IMR-90 (cell line): ENCODE measurements around the gene TIAM2. TPM values are rescaled to one million over a fixed set of nuclear protein-coding genes. Genes with fewer than 3 reads are reported as not detected.

Experiments
- ATAC-seq: fragments of 200-7000 bp; cut with Tn5 transposase; 2 replicates; pipeline ENCODE4 v1.9.1; 2020; ENCODE audit warnings: low read depth, mild to moderate bottlenecking, moderate library complexity
- BruUV-seq: library from RNA; stranded (reverse); fragments of 400-500 nt; replicated peaks from 2 replicates; lab custom pipeline; 2021; lab: Mats Ljungman, UMichigan
- CTCF ChIA-PET: fragments of 300-600 bp; formaldehyde crosslinking; extraction: SDS; loops from one replicate; lab custom pipeline; 2021; ENCODE audit warnings: antibody characterized with exemption; lab: Yijun Ruan, JAX
- POLR2A ChIA-PET: fragments of 300-600 bp; sonication (Branson Sonifier 250); formaldehyde crosslinking; loops from one replicate; lab custom pipeline; 2022; ENCODE audit warnings: antibody characterized with exemption; ENCODE audit not compliant: unreplicated experiment; lab: Charles Lee
- DNase-seq: peaks from one replicate; pipeline ENCODE4 v3.0.0; 2013
- H2AFZ ChIP-seq: replicated peaks from 2 replicates; pipeline ENCODE3; 2013; ENCODE audit warnings: low read length, mild to moderate bottlenecking; ENCODE audit not compliant: poor library complexity
- H2AK5ac ChIP-seq: 2 replicates; pipeline ENCODE4 v1.6.1; 2013; ENCODE audit warnings: low read depth, low read length, inconsistent platforms
- H2AK9ac ChIP-seq: replicated peaks from 2 replicates; pipeline ENCODE3; 2013; ENCODE audit warnings: mild to moderate bottlenecking, low read depth, low read length, moderate library complexity; ENCODE audit not compliant: poor library complexity
- H2BK120ac ChIP-seq: 2 replicates; pipeline ENCODE4 v1.6.1; 2013; ENCODE audit warnings: low read depth, low read length, inconsistent platforms
- H2BK15ac ChIP-seq: 3 replicates; pipeline ENCODE4 v1.6.1; 2013; ENCODE audit warnings: low read depth, low read length, inconsistent platforms
- H2BK20ac ChIP-seq: 2 replicates; pipeline ENCODE4 v1.6.1; 2013; ENCODE audit warnings: low read depth, mild to moderate bottlenecking, inconsistent platforms, low read length, moderate library complexity
- H2BK5ac ChIP-seq: 2 replicates; pipeline ENCODE4 v1.6.1; 2013; ENCODE audit warnings: mild to moderate bottlenecking, low read depth, low read length, inconsistent platforms; ENCODE audit not compliant: poor library complexity, severe bottlenecking
- H3K14ac ChIP-seq: replicated peaks from 2 replicates; pipeline ENCODE4 v1.6.1; 2013; ENCODE audit warnings: low read depth, low read length, inconsistent platforms
- H3K18ac ChIP-seq: 2 replicates; pipeline ENCODE4 v1.6.1; 2013; ENCODE audit warnings: low read depth, low read length, control low read depth
- H3K23ac ChIP-seq: 2 replicates; pipeline ENCODE4 v1.6.1; 2013; ENCODE audit warnings: low read depth, low read length, inconsistent platforms
- H3K27ac ChIP-seq: 2 replicates; pipeline ENCODE4 v1.5.1; 2013; ENCODE audit warnings: mild to moderate bottlenecking, control low read depth, low read length; ENCODE audit not compliant: insufficient read depth
- H3K27me3 ChIP-seq: 2 replicates; pipeline ENCODE4 v1.6.1; 2013; ENCODE audit warnings: low read length; ENCODE audit not compliant: control insufficient read depth, insufficient read depth
- H3K36me3 ChIP-seq: 2 replicates; pipeline ENCODE4 v1.6.1; 2013; ENCODE audit warnings: low read length, mixed read lengths; ENCODE audit not compliant: control insufficient read depth, insufficient read depth
- H3K4ac ChIP-seq: 2 replicates; pipeline ENCODE4 v1.6.1; 2013; ENCODE audit warnings: low read depth, low read length, inconsistent platforms
- H3K4me1 ChIP-seq: 2 replicates; pipeline ENCODE4 v1.6.1; 2013; ENCODE audit warnings: low read length, mixed read lengths; ENCODE audit not compliant: control insufficient read depth, insufficient read depth
- H3K4me2 ChIP-seq: 2 replicates; pipeline ENCODE4 v1.6.1; 2013; ENCODE audit warnings: low read depth, mild to moderate bottlenecking, control low read depth, low read length, moderate library complexity
- H3K4me3 ChIP-seq: 2 replicates; pipeline ENCODE4 v1.5.1; 2013; ENCODE audit warnings: low read depth, mild to moderate bottlenecking, control low read depth, low read length, moderate library complexity; ENCODE audit not compliant: insufficient read depth
- H3K56ac ChIP-seq: 2 replicates; pipeline ENCODE4 v1.6.1; 2013; ENCODE audit warnings: low read length, inconsistent platforms; ENCODE audit not compliant: insufficient read depth; ENCODE audit errors: extremely low read depth
- H3K79me1 ChIP-seq, 2 experiments: 2 replicates each; pipeline ENCODE4 v1.6.1; 2013; ENCODE audit warnings: low read length in 2 of 2, inconsistent platforms in 1 of 2, low read depth in 1 of 2
- H3K9ac ChIP-seq: 2 replicates; pipeline ENCODE4 v1.6.1; 2013; ENCODE audit warnings: low read depth, low read length, control low read depth
- H3K9me1 ChIP-seq: 2 replicates; pipeline ENCODE4 v1.6.1; 2013; ENCODE audit warnings: low read length, inconsistent platforms; ENCODE audit not compliant: insufficient read depth
- H3K9me3 ChIP-seq: 2 replicates; pipeline ENCODE4 v1.6.1; 2013; ENCODE audit warnings: low read length; ENCODE audit not compliant: control insufficient read depth, insufficient read depth
- H4K20me1 ChIP-seq: 2 replicates; pipeline ENCODE4 v1.6.1; 2013; ENCODE audit warnings: low read length, inconsistent platforms; ENCODE audit not compliant: insufficient read depth
- H4K5ac ChIP-seq: 2 replicates; pipeline ENCODE4 v1.6.1; 2013; ENCODE audit warnings: mild to moderate bottlenecking, low read depth, low read length, control low read depth
- H4K8ac ChIP-seq, 2 experiments: 2 replicates each; pipeline ENCODE4 v1.6.1; 2013; ENCODE audit warnings: low read depth in 2 of 2, low read length in 2 of 2, control low read depth in 1 of 2, inconsistent platforms in 1 of 2
- H4K91ac ChIP-seq: 2 replicates; pipeline ENCODE4 v1.6.1; 2013; ENCODE audit warnings: low read depth, low read length, inconsistent platforms; ENCODE audit not compliant: insufficient read depth
- BHLHE40 ChIP-seq: fragments of 150-350 bp; IDR thresholded peaks from 2 replicates; pipeline ENCODE4 v1.6.1; 2016; ENCODE audit warnings: mild to moderate bottlenecking, low read depth, low read length
- CEBPB ChIP-seq: IDR thresholded peaks from 2 replicates; pipeline ENCODE4 v1.6.1; 2012; ENCODE audit warnings: low read depth, low read length, improper control_type of control experiment
- CHD1 ChIP-seq: IDR thresholded peaks from 2 replicates; pipeline ENCODE4 v1.6.1; 2012; ENCODE audit warnings: low read depth, low read length, improper control_type of control experiment
- CTCF ChIP-seq: conservative IDR thresholded peaks from 2 replicates; pipeline ENCODE4 v1.5.1; 2012; ENCODE audit warnings: mild to moderate bottlenecking, low read depth, low read length, improper control_type of control experiment
- FOS ChIP-seq: fragments of 150-350 bp; IDR thresholded peaks from 2 replicates; pipeline ENCODE4 v1.6.1; 2016; ENCODE audit warnings: low read depth, low read length
- MAFK ChIP-seq: IDR thresholded peaks from 2 replicates; pipeline ENCODE4 v1.6.1; 2012; ENCODE audit warnings: low read depth, low read length, improper control_type of control experiment
- MAZ ChIP-seq: IDR thresholded peaks from 2 replicates; pipeline ENCODE4 v1.6.1; 2012; ENCODE audit warnings: low read depth, mild to moderate bottlenecking, low read length, improper control_type of control experiment, moderate library complexity, borderline replicate concordance
- MXI1 ChIP-seq: IDR thresholded peaks from 2 replicates; pipeline ENCODE4 v1.6.1; 2012; ENCODE audit warnings: low read depth, mild to moderate bottlenecking, low read length, moderate library complexity, borderline replicate concordance
- NFE2L2 ChIP-seq: fragments of 150-350 bp; IDR thresholded peaks from 2 replicates; pipeline ENCODE4 v1.6.1; 2016; ENCODE audit warnings: low read depth, mild to moderate bottlenecking, low read length
- POLR2A ChIP-seq: IDR thresholded peaks from 2 replicates; pipeline ENCODE4 v1.6.1; 2012; ENCODE audit warnings: mild to moderate bottlenecking, low read depth, low read length
- RAD21 ChIP-seq: IDR thresholded peaks from 2 replicates; pipeline ENCODE4 v1.6.1; 2012; ENCODE audit warnings: low read length, improper control_type of control experiment
- RCOR1 ChIP-seq: IDR thresholded peaks from 2 replicates; pipeline ENCODE4 v1.6.1; 2012; ENCODE audit warnings: mild to moderate bottlenecking, low read length, improper control_type of control experiment; ENCODE audit not compliant: insufficient replicate concordance
- SMC3 ChIP-seq: fragments of 150-350 bp; IDR thresholded peaks from 2 replicates; pipeline ENCODE4 v1.6.1; 2016; ENCODE audit warnings: low read depth, mild to moderate bottlenecking, antibody characterized with exemption, low read length, moderate library complexity
- WGBS, 2 experiments: methylation state at CpG; one replicate each; pipeline versions ENCODE4 v1.1.5 to v1.1.7; 2013; ENCODE audit warnings: missing lambda C conversion rate in 2 of 2; ENCODE audit not compliant: insufficient read length in 1 of 2; ENCODE audit errors: extremely low coverage in 2 of 2; 5-methylcytosine and 5-hydroxymethylcytosine counted together
- dilution Hi-C: fragments of 300-500 bp; cut with HindIII; formaldehyde crosslinking; loops from one replicate; pipeline ENCODE4 v1.14.3; 2018; ENCODE audit warnings: low sequenced_read_pairs; ENCODE audit not compliant: unreplicated experiment
- in situ Hi-C: fragments of 300-500 bp; cut with MboI; formaldehyde crosslinking; loops from 3 replicates; pipeline ENCODE4 v1.14.3; 2019; ENCODE audit warnings: low sequenced_read_pairs, inconsistent platforms, mixed read lengths
- intact Hi-C: fragments of 100-400 bp; cut with micrococcal nuclease; formaldehyde crosslinking; loops from 2 replicates; pipeline ENCODE4 v1.10.0; 2022
- polyA plus RNA-seq, 3 experiments: library from polyadenylated mRNA; depleted of rRNA; stranded (reverse); fragments of >200 nt; gene quantifications; 2 replicates each; pipeline ENCODE4 v1.2.3, GENCODE V29; 2012; ENCODE audit warnings: low replicate concordance in 1 of 3
- total RNA-seq: library from RNA; depleted of rRNA; stranded (reverse); fragments of >200 nt; gene quantifications from 2 replicates; pipeline ENCODE4 v1.2.3, GENCODE V29; 2012
- TF ChIP-seq, protein P1 (sequence below): fragments of 150-350 bp; IDR thresholded peaks from 2 replicates; pipeline ENCODE4 v1.6.1; 2017; ENCODE audit warnings: mild to moderate bottlenecking, antibody characterized with exemption, low read length, low read depth

Gene TIAM2
- total and polyA plus RNA-seq, 2 of the 4 experiments (the other 2 are of a cell fraction): 3.1 to 4.7 TPM

DNA sequence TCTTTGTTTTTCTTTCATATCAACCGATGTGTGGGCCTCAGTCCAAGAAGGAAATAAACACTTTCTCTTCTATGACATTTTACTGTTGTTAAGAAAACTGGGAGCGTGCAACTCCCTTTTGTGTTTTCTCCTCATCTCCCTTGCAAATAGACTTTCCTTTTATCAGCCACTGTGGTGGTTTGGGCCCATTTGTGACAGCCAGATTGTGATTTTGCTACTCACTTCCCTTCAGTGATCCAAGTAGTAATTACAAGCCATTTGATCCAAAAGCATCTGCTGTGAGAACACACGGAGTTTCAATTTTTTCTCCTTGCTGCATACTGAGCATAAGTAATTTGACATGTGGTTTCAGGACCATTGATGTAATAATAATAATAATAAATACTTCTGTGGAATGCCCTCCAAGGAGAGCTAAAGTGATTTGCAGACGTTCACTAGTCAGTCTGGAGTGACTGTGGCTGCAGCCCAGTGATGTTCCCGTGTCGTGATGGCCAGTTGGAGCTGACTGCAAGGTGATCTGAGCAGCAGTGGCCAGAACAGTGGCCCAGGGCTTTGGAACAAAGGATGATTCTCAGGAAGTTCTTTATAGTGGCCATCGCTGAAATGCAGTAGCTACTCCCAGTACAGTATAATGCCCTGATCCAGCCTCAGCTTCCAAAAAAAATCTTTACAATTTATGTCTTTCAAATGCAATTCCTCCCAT lies 176.8 kb downstream of the TIAM2 start (continued):
- TF ChIP-seq NFE2L2 (no peak), FOS (no peak)

GRCh38 chr6:155173488-155173887 lies 178.4 kb downstream of the TIAM2 start:
- POLR2A ChIA-PET: no interaction called here
- BruUV-seq: no TSS peak
- WGBS, 2 experiments: no CpG with 5 or more reads among the region's 5 CpGs
- no peaks in the 10 kb centered on the region for H3K36me3 ChIP-seq
- H2AK5ac ChIP-seq: no peak overlapping the region; the same call in 1 of the 2 replicates
- H2BK120ac ChIP-seq: 0 out of 2 replicates have a peak overlapping the region, but pooled peaks have one; percentile 46
- dilution Hi-C loops (no loop called here), intact Hi-C loops (loop anchor here (5.0 kb wide), 2 partner anchors 111 to 161 kb away; no protein-coding TSS in a partner anchor), in situ Hi-C loops (loop anchor here (10.0 kb wide), 1 partner anchor 309 kb away; no protein-coding TSS in a partner anchor)
- peaks cover 0 to 6% of the 10 kb centered on the region in 2 experiments; a peak in 1 of 4 replicates for H3K79me1 ChIP-seq
- no peak overlapping the region for H3K23ac ChIP-seq
- 0 out of 3 replicates have a peak overlapping the region, but pooled peaks have one; percentile 41 for H2BK15ac ChIP-seq
- H3K9me3 ChIP-seq: no peaks in the 10 kb centered on the region
- H4K20me1 ChIP-seq: peaks cover 3% of the 10 kb centered on the region; the same call in 1 of the 2 replicates
- no peak overlapping the region; the same call in 1 of the 2 replicates for H2BK20ac ChIP-seq
- H3K27me3 ChIP-seq: no peaks in the 10 kb centered on the region
- no peak overlapping the region for H3K27ac ChIP-seq
- H2AK9ac ChIP-seq: no peak overlapping the region
- no peak overlapping the region for H3K4me2 ChIP-seq
- H2BK5ac ChIP-seq: no peak overlapping the region
- peaks cover 10% of the 10 kb centered on the region for H3K4me1 ChIP-seq
- CTCF ChIA-PET: interaction anchor here (0.8 to 3.0 kb wide), 5 partner anchors 220 to 498 kb away, joined by 3 to 10 read pairs (median 4); no protein-coding TSS in a partner anchor
- DNase-seq: no peak
- H2AFZ ChIP-seq: no peak overlapping the region
- H3K18ac ChIP-seq: no peak overlapping the region
- no peak overlapping the region for H3K4me3 ChIP-seq
- H4K8ac ChIP-seq: no peak overlapping the region
- H4K91ac ChIP-seq: no peak overlapping the region
- no peak overlapping the region for H4K5ac ChIP-seq
- ATAC-seq: no peak
- no peak overlapping the region for H3K9ac ChIP-seq
- H3K4ac ChIP-seq: peak overlapping the region; percentile 51; the same call in 1 of the 2 replicates
- no peak overlapping the region for H3K14ac ChIP-seq
- H3K56ac ChIP-seq: no peak overlapping the region
- peaks cover 3% of the 10 kb centered on the region; the same call in 1 of the 2 replicates for H3K9me1 ChIP-seq
- no peak for TF ChIP-seq NFE2L2
- TF ChIP-seq RAD21: no peak
- no peak for TF ChIP-seq MXI1
- TF ChIP-seq RCOR1: no peak
- no peak for TF ChIP-seq SMC3
- TF ChIP-seq POLR2A: no peak
- TF ChIP-seq BHLHE40: no peak
- no peak for TF ChIP-seq MAZ
- TF ChIP-seq CEBPB: no peak
- no peak for TF ChIP-seq CHD1
- TF ChIP-seq MAFK: no peak
- TF ChIP-seq, protein P1, sequence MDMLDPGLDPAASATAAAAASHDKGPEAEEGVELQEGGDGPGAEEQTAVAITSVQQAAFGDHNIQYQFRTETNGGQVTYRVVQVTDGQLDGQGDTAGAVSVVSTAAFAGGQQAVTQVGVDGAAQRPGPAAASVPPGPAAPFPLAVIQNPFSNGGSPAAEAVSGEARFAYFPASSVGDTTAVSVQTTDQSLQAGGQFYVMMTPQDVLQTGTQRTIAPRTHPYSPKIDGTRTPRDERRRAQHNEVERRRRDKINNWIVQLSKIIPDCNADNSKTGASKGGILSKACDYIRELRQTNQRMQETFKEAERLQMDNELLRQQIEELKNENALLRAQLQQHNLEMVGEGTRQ: no peak
- TF ChIP-seq CTCF: no peak
